ENCODE data around the gene PPIL3.

The PPIL3 gene

DNA sequence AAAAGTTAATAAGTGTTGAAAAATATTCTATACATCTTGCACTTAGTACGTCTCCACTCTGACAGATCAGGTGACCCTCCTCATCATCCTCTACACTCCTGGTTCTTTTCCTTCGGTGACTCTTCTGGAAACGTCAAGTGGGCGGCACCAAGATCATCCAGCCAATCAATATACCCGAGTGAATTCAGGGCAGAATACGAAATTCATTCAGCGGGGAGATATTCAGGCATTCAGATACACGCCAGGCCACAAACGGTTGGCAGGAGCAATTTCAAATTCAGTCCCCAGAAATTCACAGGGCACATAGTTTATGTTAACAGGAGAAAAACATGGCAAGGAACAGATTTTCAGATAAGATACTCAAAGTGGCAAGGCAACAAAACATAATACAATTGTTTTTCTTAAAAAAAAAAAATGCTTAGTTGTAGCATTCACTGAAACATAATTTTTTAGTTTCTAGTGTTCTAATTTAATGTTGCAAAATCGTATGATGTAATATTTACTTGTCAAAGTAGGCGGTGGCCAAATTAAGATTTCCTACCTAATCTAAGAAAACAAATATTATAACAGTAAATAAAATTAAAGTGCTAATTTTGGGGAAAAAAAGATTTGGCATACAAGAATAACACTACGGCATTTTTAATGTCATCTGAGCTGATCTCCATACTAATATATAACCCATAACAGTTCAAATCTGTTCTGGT is 28.6 kb downstream of the PPIL3 start:
- DNase-seq, result peak; percentile 24

DNA sequence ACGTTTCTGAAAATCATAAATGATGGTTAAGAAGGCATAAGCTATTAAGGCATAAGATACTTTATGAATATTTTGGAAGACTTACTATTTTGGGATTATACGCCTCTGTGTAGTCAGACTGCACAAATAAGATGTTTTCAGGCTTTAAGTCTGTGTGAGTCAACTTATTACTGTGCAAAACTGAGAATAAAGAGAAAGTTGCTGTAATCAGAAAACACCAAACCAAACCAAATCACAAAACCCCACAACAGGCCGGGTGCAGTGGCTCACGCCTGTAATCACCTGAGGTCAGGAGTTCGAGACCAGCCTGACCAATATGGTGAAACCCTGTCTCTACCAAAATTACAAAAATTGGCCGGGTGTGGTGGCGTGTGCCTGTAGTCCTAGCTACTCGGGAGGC is 32.1 kb downstream of the PPIL3 start:
- no peak for DNase-seq

DNA sequence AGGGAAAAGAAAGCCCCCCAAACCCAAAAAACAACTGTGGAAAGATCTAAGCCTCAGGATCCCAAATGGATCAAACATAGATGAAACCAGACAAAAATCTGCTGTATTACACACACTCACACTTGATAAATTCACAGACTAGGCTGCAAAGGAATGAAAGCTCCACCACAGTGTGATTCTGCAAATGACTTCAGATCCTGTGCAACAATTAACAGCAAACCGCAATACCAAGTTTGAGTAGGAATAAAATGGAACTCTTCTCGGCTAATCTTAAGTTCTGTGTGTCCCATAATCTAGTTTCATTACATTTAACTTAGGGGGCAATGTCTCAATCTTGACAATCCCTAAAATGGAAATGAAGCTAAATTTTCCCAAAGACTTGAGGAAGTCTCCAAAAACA is 36.3 kb downstream of the PPIL3 start:
- no peak for DNase-seq

DNA sequence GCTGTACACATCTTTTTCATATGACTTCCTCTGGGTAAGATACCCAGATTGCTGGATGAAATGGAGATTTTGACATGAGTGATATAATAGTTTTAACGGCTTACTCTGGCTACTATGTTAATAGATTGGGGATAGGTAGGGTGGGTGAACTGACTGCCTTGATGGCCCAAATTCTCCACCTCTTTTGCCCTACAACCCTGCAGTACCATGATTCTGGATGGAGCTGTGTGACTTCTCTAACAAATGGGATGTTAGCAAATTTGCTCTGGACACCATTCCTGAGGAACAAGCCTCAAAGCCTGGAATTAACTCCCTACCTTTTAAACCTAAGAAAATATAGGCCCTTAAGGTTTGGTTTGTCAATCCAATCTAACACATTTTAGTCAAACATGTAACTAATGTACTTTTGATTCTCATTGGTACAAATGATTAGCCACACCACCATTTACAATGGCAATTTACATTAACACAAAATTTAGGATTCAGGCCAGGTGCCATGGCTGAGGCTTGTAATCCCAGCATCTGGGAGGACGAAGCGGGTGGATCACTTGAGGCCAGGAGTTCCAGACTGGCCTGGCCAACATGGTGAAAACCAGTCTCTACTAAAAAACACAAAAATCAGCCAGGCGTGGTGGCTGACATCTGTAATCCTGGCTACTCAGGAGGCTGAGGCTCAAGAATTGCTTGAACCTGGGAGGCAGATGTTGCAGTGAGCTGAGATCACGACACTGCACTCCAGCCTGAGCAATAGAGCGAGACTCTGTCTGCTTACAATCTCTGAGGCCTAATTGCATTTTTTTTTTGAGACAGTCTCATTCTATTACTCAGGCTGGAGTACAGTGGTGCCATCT is 37.3 kb downstream of the PPIL3 start:
- DNase-seq, result no peak

DNA sequence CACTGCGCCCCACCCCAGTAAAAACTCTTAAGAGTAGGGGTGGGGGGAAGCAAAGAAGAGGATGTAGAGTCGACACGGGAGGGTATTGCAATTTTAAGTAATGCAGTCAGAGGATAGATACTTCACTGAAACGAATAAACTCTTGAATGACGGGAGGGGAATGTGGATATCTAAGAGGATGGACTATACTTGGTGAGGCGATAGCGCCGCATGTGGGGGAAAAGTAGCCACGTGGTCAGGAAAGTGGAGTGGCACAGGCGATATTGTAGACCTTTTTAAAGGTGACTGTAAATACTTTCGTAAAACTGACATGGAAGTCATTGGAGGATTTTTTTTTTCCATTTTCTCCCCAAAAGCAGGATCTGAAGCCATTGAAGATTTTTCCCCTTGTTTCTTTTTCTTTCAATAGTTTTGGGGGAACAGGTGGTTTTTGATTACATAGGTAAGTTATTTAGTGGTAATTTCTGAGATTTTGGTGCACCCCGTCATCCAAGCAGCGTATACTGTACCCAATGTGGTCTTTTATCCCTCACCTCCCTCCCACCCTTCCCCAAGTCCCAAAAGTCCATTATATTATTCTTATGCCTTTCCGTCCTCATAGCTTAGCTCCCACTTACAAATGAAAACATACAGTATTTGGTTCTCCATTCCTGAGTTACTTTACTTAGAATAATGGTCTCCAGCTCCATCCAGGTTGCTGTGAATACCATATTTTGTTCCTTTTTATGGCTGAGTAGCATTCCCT is 38.2 kb downstream of the PPIL3 start:
- DNase-seq, result no peak

DNA sequence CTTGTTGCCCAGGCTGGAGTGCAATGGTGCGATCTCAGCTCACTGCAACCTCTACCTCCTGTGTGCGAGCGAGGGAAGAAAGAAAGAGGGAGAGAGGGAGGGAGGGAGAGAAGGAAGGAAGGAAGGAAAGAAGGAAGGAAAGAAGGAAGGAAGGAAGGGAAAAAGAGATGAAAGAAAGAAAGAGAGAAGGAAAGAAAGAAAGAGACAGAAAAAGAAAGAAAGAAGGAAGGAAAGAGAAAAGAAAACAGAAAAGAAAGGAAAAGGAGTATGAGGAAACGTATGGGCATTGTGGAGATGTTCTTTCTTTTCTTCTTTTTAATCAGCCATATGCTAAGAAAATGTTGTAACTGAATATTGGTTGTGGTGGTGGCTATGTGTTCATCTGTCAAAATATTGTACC is 40.9 kb downstream of the PPIL3 start:
- no peak for DNase-seq

DNA sequence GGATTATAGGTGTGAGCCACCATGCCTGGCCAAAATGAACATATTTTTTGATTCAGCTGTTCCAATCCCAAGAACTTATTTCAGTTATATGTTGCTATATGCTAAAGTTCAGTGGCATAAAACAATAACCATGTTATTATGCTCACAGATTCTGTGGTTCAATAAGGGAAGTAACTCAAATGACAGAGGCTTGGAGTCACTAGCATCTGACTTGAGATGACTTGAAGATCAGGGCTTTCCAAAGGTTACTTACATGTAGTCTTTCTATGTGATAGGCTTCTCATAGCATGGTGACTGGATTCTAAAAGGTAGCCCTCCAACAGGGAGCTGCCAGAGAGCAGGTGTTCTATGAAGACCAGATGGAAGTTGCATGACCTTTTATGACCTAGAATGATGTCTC is 41.6 kb downstream of the PPIL3 start:
- DNase-seq, result no peak

DNA sequence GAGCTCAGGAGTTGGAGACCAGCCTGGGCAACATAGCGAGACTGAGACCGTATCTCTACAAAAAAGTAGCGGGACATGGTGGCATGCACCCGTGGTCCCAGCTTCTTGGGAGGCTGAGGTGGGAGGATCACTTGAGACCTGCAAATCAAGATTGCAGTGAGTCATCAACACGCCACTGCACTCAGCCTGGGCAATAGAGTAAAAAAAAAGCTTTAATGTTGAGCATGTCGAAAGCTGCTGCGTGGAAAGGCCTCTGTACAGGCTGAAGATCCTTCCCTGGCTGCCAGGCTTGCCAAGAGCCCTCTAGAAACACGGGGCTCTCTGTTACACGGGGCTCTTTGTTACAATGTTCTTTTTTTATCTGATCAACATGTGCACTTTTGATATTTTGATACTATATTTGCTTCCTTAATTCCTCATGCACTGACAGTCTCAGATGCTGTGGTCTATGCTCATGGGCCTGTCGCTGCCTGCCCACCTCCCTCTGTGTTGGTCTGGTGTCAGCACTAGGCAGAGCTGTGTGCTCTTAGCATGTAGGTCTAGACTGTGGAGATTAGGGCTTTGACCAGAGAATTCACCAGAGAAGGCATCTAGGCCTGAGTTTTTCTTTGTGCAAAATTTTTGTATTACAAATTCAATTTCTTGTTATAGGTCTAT is 43.1 kb downstream of the PPIL3 start:
- DNase-seq, result no peak

DNA sequence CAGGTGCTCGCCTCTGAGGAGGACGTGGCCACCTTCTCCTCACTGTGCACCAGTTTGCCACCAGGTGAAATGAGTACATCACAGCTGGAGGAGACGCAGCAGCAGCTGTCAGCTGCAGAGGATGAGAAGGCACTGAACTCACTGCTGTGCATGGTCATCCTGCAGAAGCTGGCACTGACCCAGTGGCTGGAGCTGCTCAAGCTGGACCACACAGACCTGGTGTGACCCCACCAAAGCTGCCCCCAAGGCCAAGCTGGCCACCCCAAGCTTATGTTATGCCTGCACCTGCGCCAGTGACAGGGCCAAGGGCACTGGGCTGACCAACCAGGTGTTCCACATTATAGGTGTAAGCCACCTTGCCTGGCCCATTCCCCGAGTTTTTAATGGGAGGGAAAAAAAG is 43.7 kb downstream of the PPIL3 start:
- DNase-seq, result no peak

DNA sequence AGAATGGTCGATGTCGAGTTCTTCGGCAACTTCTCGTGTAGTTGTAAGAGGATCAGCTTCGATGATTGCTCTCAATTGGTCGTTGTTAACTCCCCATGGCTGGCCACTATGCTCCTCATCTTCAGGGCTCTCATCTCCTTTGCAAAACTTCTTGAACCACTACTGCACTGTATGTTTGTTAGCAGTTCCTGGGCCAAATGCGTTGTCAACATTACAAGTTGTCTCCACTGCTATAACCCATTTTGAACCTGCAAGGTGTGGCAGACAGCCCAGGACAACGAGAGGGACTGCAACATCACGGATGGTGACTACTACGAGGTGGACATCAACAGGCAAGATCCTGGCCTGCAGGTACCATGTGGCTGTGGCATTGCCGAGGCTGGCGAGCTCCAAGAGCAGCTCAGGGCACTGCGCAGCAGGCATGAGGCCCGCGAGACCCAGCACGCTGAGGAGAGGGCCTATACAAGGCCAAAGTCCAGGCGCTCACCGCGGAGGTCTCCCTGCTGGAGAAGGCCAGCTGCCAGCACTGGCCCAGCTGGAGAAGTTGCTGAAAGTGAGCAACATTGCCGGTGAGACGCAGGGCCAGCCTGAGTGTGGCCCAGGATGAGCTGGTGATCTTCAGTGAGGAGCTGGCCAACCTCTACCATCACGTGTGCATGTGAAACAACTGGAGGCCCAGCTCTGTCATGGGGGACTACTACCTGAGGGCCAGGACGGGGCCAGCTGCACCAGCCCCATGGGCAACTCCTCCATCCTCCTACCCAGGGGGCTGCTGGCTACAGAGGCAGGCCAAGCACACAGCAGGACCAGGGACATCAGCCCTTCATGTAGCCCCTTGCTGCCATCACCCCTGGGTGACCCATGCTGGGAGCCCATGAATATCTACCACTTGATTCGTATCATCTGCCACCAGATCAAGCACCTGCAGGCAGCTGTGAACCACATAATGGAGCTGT is 44.6 kb downstream of the PPIL3 start:
- DNase-seq, result no peak

DNA sequence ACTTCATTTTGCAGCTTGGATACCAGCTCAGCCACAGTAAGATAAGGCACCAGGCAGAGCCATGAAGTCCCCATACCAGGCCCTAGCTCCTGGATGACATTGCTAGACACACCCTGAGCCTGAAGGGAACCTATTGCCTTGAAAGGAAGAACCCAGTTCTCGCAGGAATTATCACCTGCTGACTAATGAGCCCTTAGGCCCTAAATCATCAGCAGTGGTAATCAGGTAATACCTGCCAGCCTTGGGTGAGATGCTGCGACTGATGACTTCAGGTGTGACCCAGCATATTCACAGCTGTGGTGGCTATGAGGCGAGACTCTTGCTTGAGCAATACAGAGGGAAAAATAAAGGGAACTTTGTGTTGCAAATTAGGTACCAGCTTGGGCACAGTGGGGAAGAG is 49.4 kb downstream of the PPIL3 start:
- no peak for DNase-seq

DNA sequence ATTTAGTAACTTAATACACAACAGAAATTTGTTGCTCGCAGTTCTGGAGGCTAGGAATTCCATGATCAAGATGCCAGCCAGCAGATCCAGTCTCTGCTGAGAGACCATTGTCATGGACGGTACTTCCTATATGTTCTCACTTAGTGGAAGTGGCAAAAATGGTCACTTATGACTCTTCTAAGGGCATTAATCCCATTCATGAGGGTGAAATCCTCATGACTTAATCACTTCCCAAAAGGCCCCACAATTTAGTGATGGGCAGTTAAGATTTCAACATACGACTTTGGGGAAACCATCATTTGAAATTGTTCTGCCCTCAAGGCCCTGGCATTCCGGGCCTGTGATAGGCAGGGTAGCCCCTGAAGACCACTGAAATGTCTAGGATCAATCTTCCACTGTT is 54.2 kb downstream of the PPIL3 start:
- DNase-seq, result no peak

DNA sequence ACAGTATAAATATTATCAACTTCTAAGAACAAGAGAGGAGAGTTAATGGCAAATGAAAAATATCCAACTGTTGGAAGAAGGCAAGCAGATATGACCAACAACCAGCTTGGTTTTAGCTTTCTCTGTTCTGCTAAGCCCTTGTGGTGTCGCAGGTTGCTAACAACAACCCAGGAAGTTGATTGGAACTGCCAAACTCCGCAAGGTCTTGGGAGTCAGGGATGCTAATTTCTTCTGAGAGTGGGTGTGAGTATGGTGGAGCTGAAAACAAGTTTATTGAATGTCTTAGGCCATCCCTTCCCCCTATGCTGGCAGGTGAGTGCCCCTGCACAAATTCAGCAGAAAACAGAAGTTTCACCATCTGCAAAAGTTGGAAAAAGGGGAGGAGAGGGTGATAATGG is 59.6 kb downstream of the PPIL3 start:
- DNase-seq, result no peak

DNA sequence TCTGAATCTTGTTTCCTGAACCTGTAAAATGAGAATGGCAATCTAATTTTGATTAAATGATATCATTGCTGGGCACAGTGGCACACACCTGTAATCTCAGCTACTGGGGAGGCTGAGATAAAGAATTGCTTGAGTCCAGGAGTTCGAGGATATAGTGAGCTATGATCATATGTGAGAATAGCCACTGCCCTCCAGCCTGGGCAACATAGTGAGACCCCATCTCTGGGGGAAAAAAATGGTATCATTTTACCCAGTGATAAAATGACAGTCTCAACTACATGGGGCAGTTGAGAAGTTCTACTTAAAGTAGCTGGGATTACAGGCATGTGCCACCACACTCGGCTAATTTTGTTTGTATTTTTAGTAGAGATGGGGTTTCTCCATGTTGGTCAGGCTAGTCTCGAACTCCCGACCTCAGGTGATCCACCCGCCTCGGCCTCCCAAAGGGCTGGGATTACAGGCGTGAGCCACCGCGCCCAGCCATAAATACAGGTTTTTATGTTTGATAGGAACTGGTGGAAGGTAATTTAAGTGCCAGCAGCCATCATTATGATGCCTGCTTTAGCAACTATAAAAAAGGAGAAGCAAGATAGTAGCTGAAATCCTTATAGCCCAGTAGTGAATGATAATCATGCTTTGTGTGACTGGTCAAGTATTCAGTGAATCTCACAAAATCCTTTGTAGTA is 60.2 kb downstream of the PPIL3 start:
- DNase-seq, result no peak

DNA sequence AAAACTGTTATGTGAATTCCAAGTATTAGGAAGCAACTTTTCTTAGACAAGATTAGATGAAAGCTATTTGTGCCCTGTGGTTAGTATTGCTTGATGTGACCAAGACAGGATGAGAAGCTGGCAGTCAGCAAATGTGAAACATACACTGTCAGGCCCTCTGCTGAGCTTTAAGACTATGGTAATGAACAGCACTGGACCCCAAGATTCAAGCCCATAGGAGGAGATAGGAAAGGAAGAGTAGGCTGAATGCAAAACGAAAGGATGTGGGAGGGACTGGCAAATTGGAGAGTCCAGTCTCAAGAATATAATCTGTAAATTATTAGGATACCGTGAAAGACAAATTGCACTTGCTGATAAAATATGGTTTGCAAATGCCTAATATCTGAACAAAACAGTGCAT is 60.8 kb downstream of the PPIL3 start:
- DNase-seq, result no peak

DNA sequence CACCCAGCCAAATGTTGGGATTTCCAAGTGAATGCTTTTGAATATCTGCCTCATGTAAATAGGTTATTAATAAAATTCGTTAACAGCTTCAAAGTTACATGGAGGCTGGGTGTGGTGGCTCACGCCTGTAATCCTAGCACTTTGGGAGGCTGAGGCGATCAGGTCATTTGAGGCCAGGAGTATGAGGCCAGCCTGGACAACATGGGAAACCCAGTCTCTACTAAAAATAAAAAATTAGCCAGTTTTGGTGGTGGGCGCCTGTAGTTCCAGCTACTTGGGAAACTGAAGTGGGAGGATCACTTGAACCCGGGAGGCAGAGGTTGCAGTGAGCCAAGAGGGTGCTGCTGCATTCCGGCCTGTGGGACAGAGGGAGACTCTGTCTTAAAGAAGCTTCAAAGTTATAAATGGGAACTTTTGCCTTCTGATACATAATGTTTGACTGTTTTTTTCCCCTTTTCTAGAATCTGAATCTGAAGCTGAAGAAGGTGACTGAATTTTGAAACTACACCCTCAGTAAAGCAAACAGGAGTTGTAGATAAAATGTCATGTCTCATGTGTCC is 67.1 kb downstream of the PPIL3 start:
- DNase-seq, result no peak
